Measurements from ENCODE around the gene MUC5B.

Gene MUC5B

GRCh38 chr11:1192741-1193325 is 30.0 kb upstream of the MUC5B start:
- Histone ChIP-seq H2AFZ (ENCODE audit: low read depth) (no peak overlapping the region), H3K79me2 (ENCODE audit: insufficient read depth, low read depth) (no peaks in the 10 kb centered on the region), H3K4me3 (IDR thresholded peaks at IDR 0.05; ENCODE audit: insufficient read depth, low read depth, low read length) (no peak overlapping the region), H3K4me2 (no peak overlapping the region), H3K27me3 (ENCODE audit: insufficient read depth, low read depth) (peaks cover 36% of the 10 kb centered on the region; the same call in 1 of the 2 replicates), H3K9ac (no peak overlapping the region), H3K36me3 (ENCODE audit: insufficient read depth) (no peaks in the 10 kb centered on the region), H3K27ac (no peak overlapping the region), H4K20me1 (ENCODE audit: insufficient read depth) (no peaks in the 10 kb centered on the region), H3K4me1 (ENCODE audit: low read depth, poor library complexity, severe bottlenecking) (no peaks in the 10 kb centered on the region)
- no peak for TF ChIP-seq CTCF (conservative IDR thresholded peaks at IDR 0.05; ENCODE audit: low read depth, low read length)

- no peak overlapping the region for H3K4me3 ChIP-seq (IDR thresholded peaks at IDR 0.05; ENCODE audit: insufficient read depth, low read depth, low read length)
- H3K79me2 ChIP-seq (ENCODE audit: insufficient read depth, low read depth), result no peaks in the 10 kb centered on the region
- no peak overlapping the region for H3K27ac ChIP-seq
- H3K36me3 ChIP-seq (ENCODE audit: insufficient read depth), result no peaks in the 10 kb centered on the region
- H2AFZ ChIP-seq (ENCODE audit: low read depth), result no peak overlapping the region
- H3K27me3 ChIP-seq (ENCODE audit: insufficient read depth, low read depth), result peaks cover 43% of the 10 kb centered on the region; the same call in 1 of the 2 replicates
- H3K9ac ChIP-seq, result no peak overlapping the region
- no peak overlapping the region for H3K4me2 ChIP-seq
- no peak for TF ChIP-seq CTCF (conservative IDR thresholded peaks at IDR 0.05; ENCODE audit: low read depth, low read length)
- no peaks in the 10 kb centered on the region for H3K4me1 ChIP-seq (ENCODE audit: low read depth, poor library complexity, severe bottlenecking)
- no peaks in the 10 kb centered on the region for H4K20me1 ChIP-seq (ENCODE audit: insufficient read depth)
Measured at GRCh38 chr11:1193326-1194230, 29.3 kb upstream of the MUC5B start.

DNA sequence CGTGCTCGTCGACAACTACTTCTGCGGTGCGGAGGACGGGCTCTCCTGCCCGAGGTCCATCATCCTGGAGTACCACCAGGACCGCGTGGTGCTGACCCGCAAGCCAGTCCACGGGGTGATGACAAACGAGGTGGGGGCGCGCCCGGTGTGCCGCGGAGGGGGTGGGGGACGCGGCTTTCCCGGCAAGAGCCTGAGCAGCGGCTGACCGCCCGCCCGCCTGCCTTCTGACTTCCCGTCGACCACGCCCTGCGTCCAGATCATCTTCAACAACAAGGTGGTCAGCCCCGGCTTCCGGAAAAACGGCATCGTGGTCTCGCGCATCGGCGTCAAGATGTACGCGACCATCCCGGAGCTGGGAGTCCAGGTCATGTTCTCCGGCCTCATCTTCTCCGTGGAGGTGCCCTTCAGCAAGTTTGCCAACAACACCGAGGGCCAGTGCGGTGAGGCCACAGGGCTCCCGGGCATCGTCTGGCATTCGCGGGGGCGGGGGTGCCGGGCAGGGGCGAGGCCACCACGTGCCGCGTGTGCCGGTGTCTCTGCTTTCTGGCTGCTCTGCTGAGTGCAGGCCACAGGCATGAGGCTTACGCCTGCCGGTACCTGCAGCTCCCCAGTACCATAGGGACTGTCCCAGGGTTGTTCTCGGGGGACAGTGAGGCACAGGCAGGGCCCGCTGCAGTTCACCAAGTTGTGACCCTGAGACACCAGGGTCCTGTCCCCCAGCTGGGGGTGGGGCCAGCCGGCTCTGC is 28.5 kb upstream of the MUC5B start:
- H3K4me3 ChIP-seq (IDR thresholded peaks at IDR 0.05; ENCODE audit: insufficient read depth, low read depth, low read length), result no peak overlapping the region

More for the DNA sequence above, 28.5 kb upstream of the MUC5B start:
- no peak overlapping the region for H3K4me2 ChIP-seq
- peaks cover 50% of the 10 kb centered on the region; the same call in 1 of the 2 replicates for H3K27me3 ChIP-seq (ENCODE audit: insufficient read depth, low read depth)
- H3K79me2 ChIP-seq (ENCODE audit: insufficient read depth, low read depth), result no peaks in the 10 kb centered on the region
- no peaks in the 10 kb centered on the region for H3K36me3 ChIP-seq (ENCODE audit: insufficient read depth)
- no peaks in the 10 kb centered on the region for H3K4me1 ChIP-seq (ENCODE audit: low read depth, poor library complexity, severe bottlenecking)
- H3K27ac ChIP-seq, result no peak overlapping the region
- H2AFZ ChIP-seq (ENCODE audit: low read depth), result no peak overlapping the region
- TF ChIP-seq CTCF (conservative IDR thresholded peaks at IDR 0.05; ENCODE audit: low read depth, low read length), result no peak
- no peaks in the 10 kb centered on the region for H4K20me1 ChIP-seq (ENCODE audit: insufficient read depth)
- H3K9ac ChIP-seq, result no peak overlapping the region

Measured in KMS-11 (cell line).